K562 (cell line): Measurements from ENCODE around the gene ZNF516. TPM values are rescaled to one million over a fixed set of nuclear protein-coding genes. Genes with fewer than 3 reads are reported as not detected.

ENCODE experiments used
- ATAC-seq: fragments of 200-7000 bp; cut with Tn5 transposase; 3 replicates; pipeline ENCODE4 v1.9.1; 2020; ENCODE audit warnings: moderate library complexity
- BruUV-seq: library from RNA; stranded (reverse); fragments of 400-500 nt; replicated peaks from 2 replicates; lab custom pipeline; 2021; lab: Mats Ljungman, UMichigan
- CTCF ChIA-PET: fragments of 300-600 bp; formaldehyde crosslinking; extraction: SDS; loops from one replicate; lab custom pipeline; 2021; ENCODE audit warnings: low intra/inter-chr PET ratio; lab: Yijun Ruan, JAX
- POLR2A ChIA-PET: fragments of 300-600, 350-650 bp; sonication (Branson Sonifier 250); formaldehyde crosslinking; extraction: SDS; loops from one replicate; lab custom pipeline; 2021; ENCODE audit warnings: antibody characterized with exemption, inconsistent platforms; lab: Yijun Ruan, JAX
- DNase-seq, 4 experiments: peaks; one replicate each; pipeline versions ENCODE4 v3.0.0 to v3.0.0-alpha.2; 2011 to 2018; ENCODE audit warnings: low spot score in 3 of 4, mixed read lengths in 3 of 4; ENCODE audit errors: extremely low read depth in 1 of 4
- FAIRE-seq: peaks from 2 replicates; lab custom pipeline; 2011; peaks lifted over from hg19 to GRCh38; lab: Jason Lieb, UNC
- H2AFZ ChIP-seq: 2 replicates; pipeline ENCODE4 v1.6.0; 2011; ENCODE audit warnings: low read depth, low read length, control low read depth, inconsistent platforms
- H3K27ac ChIP-seq: fragments of 200-600 bp; 3 replicates; pipeline ENCODE4 v1.8.0; 2011; ENCODE audit warnings: low read depth, mild to moderate bottlenecking, control low read depth, inconsistent platforms, low read length, moderate library complexity, mixed read lengths; ENCODE audit errors: extremely low read depth
- H3K27me3 ChIP-seq, 2 experiments: fragments of 300-600 bp in 1 of 2; 2 replicates in 1 of 2; 3 replicates in 1 of 2; pipeline versions ENCODE4 v1.6.0 to v1.8.0; 2011; ENCODE audit warnings: inconsistent platforms in 2 of 2, low read length in 2 of 2, mild to moderate bottlenecking in 1 of 2, mixed read lengths in 1 of 2, moderate library complexity in 1 of 2; ENCODE audit not compliant: control insufficient read depth in 2 of 2, insufficient read depth in 2 of 2
- H3K36me3 ChIP-seq: fragments of 300-600 bp; 3 replicates; pipeline ENCODE4 v1.8.0; 2011; ENCODE audit warnings: mild to moderate bottlenecking, low read length, inconsistent platforms; ENCODE audit not compliant: control insufficient read depth, insufficient read depth
- H3K4me1 ChIP-seq, 2 experiments: fragments of 200-600 bp in 1 of 2; replicated peaks in 1 of 2; 2 replicates in 1 of 2; 3 replicates in 1 of 2; pipeline versions ENCODE4 v1.5.1 to v1.8.0; 2011; ENCODE audit warnings: inconsistent platforms in 2 of 2, low read length in 2 of 2, mild to moderate bottlenecking in 1 of 2, mixed read lengths in 1 of 2, moderate library complexity in 1 of 2; ENCODE audit not compliant: control insufficient read depth in 2 of 2, insufficient read depth in 2 of 2
- H3K4me2 ChIP-seq: 2 replicates; pipeline ENCODE4 v1.6.1; 2011; ENCODE audit warnings: low read length, control low read depth, inconsistent platforms, mixed read lengths; ENCODE audit not compliant: insufficient read depth
- H3K4me3 ChIP-seq: fragments of 200-600 bp; sonication (generic), shearing (Covaris generic); 2 replicates; pipeline ENCODE4 v1.5.1; 2016; ENCODE audit warnings: control low read depth, inconsistent platforms
- H3K79me2 ChIP-seq: fragments of 200-600 bp; 3 replicates; pipeline ENCODE4 v1.8.0; 2011; ENCODE audit warnings: low read length, inconsistent platforms; ENCODE audit not compliant: control insufficient read depth, insufficient read depth
- H3K9ac ChIP-seq, 2 experiments: 2 replicates each; pipeline versions ENCODE4 v1.6.0 to v1.6.1; 2011; ENCODE audit warnings: low read depth in 2 of 2, low read length in 2 of 2, control low read depth in 1 of 2, inconsistent platforms in 1 of 2, mild to moderate bottlenecking in 1 of 2, mixed read lengths in 1 of 2; ENCODE audit not compliant: insufficient read depth in 1 of 2
- H3K9me1 ChIP-seq: one replicate; pipeline ENCODE4 v1.6.0; 2011; ENCODE audit warnings: inconsistent platforms, mild to moderate bottlenecking, low read length, moderate library complexity; ENCODE audit not compliant: control insufficient read depth, insufficient read depth
- H3K9me3 ChIP-seq: replicated peaks from 2 replicates; pipeline ENCODE4 v1.5.1; 2011; ENCODE audit warnings: low read depth, low read length, inconsistent platforms; ENCODE audit not compliant: control insufficient read depth, insufficient read depth
- H4K20me1 ChIP-seq: replicated peaks from 2 replicates; pipeline ENCODE4 v1.6.1; 2011; ENCODE audit warnings: low read length, inconsistent platforms, mixed read lengths; ENCODE audit not compliant: control insufficient read depth, insufficient read depth
- CBX5 ChIP-seq: IDR thresholded peaks from 2 replicates; pipeline ENCODE4 v1.6.1; 2014; ENCODE audit warnings: low read depth, borderline replicate concordance
- DNMT1 ChIP-seq: fragments of 450-650 bp; IDR thresholded peaks from 2 replicates; pipeline ENCODE4 v1.6.1; 2016; ENCODE audit warnings: antibody characterized with exemption, mild to moderate bottlenecking
- E2F3 ChIP-seq: fragments of 250-450 bp; sonication (Bioruptor Pico); IDR thresholded peaks from 2 replicates; pipeline ENCODE4 v1.4.0; 2020; ENCODE audit warnings: mild to moderate bottlenecking
- FIP1L1 ChIP-seq: fragments of 200-400 bp; formaldehyde crosslinking; IDR thresholded peaks from 2 replicates; pipeline ENCODE4 v1.6.1; 2018; ENCODE audit warnings: mild to moderate bottlenecking, low read depth, low read length; ENCODE audit not compliant: poor library complexity, severe bottlenecking
- KLF1 ChIP-seq: fragments of 450-650 bp; IDR thresholded peaks from 2 replicates; pipeline ENCODE4 v1.6.1; 2016; ENCODE audit warnings: missing genetic modification characterization, missing compliant biosample characterization
- PHTF2 ChIP-seq: fragments of 250-450 bp; sonication (Bioruptor Pico); IDR thresholded peaks from 2 replicates; pipeline ENCODE4 v1.5.0; 2021; ENCODE audit warnings: mild to moderate bottlenecking
- RBM39 ChIP-seq: fragments of 200-400 bp; formaldehyde crosslinking; optimal IDR thresholded peaks from 2 replicates; pipeline ENCODE3; 2018; ENCODE audit warnings: low read depth, low read length
- SMARCE1 ChIP-seq: fragments of 450-650 bp; IDR thresholded peaks from 2 replicates; pipeline ENCODE4 v1.7.1; 2016; ENCODE audit warnings: mild to moderate bottlenecking
- SOX6 ChIP-seq: fragments of 450-650 bp; IDR thresholded peaks from 2 replicates; pipeline ENCODE4 v1.6.1; 2014; ENCODE audit warnings: mild to moderate bottlenecking
- ZBTB17 ChIP-seq: fragments of 450-650 bp; formaldehyde crosslinking; IDR thresholded peaks from 2 replicates; pipeline ENCODE4 v1.4.0; 2020; ENCODE audit warnings: mild to moderate bottlenecking
- ZBTB33 ChIP-seq: sonication (generic); formaldehyde crosslinking; IDR thresholded peaks from 2 replicates; pipeline ENCODE4 v1.8.1; 2023; ENCODE audit warnings: mild to moderate bottlenecking, missing genetic modification reagents
- ZNF263 ChIP-seq: sonication (generic); formaldehyde crosslinking; IDR thresholded peaks from 2 replicates; pipeline ENCODE4 v1.8.0; 2022; ENCODE audit warnings: mild to moderate bottlenecking, missing genetic modification reagents, borderline replicate concordance
- ZNF431 ChIP-seq: sonication (generic); formaldehyde crosslinking; IDR thresholded peaks from 2 replicates; pipeline ENCODE4 v1.8.0; 2022; ENCODE audit warnings: mild to moderate bottlenecking, missing genetic modification reagents
- ZNF696 ChIP-seq: fragments of 250-450 bp; sonication (Bioruptor Pico); conservative IDR thresholded peaks from 2 replicates; pipeline ENCODE4 v1.4.0; 2020; ENCODE audit warnings: mild to moderate bottlenecking, moderate library complexity
- WGBS: fragments of 100-300 bp; shearing (Covaris generic); methylation state at CpG from one replicate; pipeline ENCODE4 v1.1.6; 2016; ENCODE audit warnings: low coverage, mixed read lengths; ENCODE audit not compliant: insufficient coverage; ENCODE audit errors: missing lambda C conversion rate; 5-methylcytosine and 5-hydroxymethylcytosine counted together
- in situ Hi-C: fragments of 300-500 bp; cut with MboI; formaldehyde crosslinking; loops from 4 replicates; pipeline ENCODE4 v1.15.0; 2018; ENCODE audit warnings: inconsistent platforms, mixed read lengths
- intact Hi-C: fragments of 100-400 bp; cut with micrococcal nuclease; formaldehyde crosslinking; loops from 2 replicates; pipeline ENCODE4 v1.14.2; 2022
- polyA plus RNA-seq, 8 experiments: library from polyadenylated mRNA; depleted of rRNA in 4 of 8; stranded (reverse) in 5 of 8; unstranded in 3 of 8; fragments of >200 nt; fragmentation: Nextera tagmentation in 2 of 8; fragmentation: Illumina TruSeq in 1 of 8; extraction: Ambion mirVana in 2 of 8; extraction: Trizol in 1 of 8; gene quantifications; 2 replicates each; pipeline versions ENCODE4 v1.2.1 to v1.2.3, GENCODE V29; 2011 to 2014; ENCODE audit warnings: inconsistent platforms in 1 of 8, missing spikeins in 1 of 8
- total RNA-seq, 7 experiments: library from RNA; depleted of rRNA in 6 of 7; stranded (reverse); fragments of >200 nt in 6 of 7; fragmentation: Illumina TruSeq in 2 of 7; extraction: Trizol in 2 of 7; gene quantifications; 2 replicates each; pipeline versions ENCODE4 v1.2.1 to v1.2.3, GENCODE V29; 2011 to 2021; ENCODE audit warnings: low replicate concordance in 1 of 7
- TF ChIP-seq, protein P1 (sequence below): fragments of 450-650 bp; formaldehyde crosslinking; IDR thresholded peaks from 2 replicates; pipeline ENCODE4 v1.4.0; 2020; ENCODE audit warnings: mild to moderate bottlenecking, moderate library complexity

Gene ZNF516
- total and polyA plus RNA-seq, 9 of the 15 experiments (the other 6 are each of a cell fraction or from before 2014, with no cell fraction given) = 0.04 to 0.20 (median 0.08) TPM; not detected in 3

DNA sequence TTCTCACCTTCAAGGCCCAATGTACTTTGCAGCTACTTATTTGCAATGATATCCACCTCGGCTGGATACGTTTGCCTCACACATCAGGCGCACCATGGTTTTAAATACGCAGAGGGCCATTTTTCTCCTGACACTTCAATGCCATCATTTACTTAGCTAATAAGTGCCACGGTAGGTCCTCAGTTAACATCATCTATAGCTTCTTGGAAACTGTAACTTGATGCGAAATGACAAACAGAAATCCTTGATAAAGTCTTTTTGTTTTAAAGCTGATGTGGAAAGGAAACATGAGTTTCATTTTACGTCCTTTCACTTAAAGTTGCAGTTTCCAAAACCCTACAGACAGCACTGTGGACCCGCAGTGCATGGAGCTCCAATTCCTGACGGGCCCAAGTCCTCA is 37.1 kb downstream of the ZNF516 start:
- Histone ChIP-seq H3K27me3 (peaks cover 4 to 44% of the 10 kb centered on the region in 2 experiments; a peak in 4 of 5 replicates), H3K36me3 (no peaks in the 10 kb centered on the region), H3K4me1 (no peaks in the 10 kb centered on the region; a peak in 1 of 5 replicates), H3K27ac (no peak overlapping the region), H2AFZ (no peak overlapping the region), H4K20me1 (no peaks in the 10 kb centered on the region), H3K9me1 (no peaks in the 10 kb centered on the region), H3K9me3 (no peaks in the 10 kb centered on the region), H3K79me2 (no peaks in the 10 kb centered on the region), H3K9ac (no peak overlapping the region), H3K4me3 (no peak overlapping the region), H3K4me2 (no peak overlapping the region)
- 6% methylated on average over 9 of the region's 9 CpGs for WGBS
- intact Hi-C loops = no loop called here
- BruUV-seq = no TSS peak
- in situ Hi-C loops = no loop called here
- DNase-seq (no peak), ATAC-seq (no peak), FAIRE-seq (no peak)
- ChIA-PET POLR2A (no interaction called here), CTCF (no interaction called here)
- TF ChIP-seq PHTF2 (CRISPR knock-in tag) (no peak), SOX6 (no peak), ZBTB17 (no peak), RBM39 (no peak), ZNF431 (CRISPR knock-in tag) (no peak), SMARCE1 (no peak), DNMT1 (no peak), KLF1 (tag) (no peak), CBX5 (no peak), ZNF696 (no peak), ZNF263 (CRISPR knock-in tag) (no peak), ZBTB33 (CRISPR knock-in tag) (no peak), FIP1L1 (no peak), E2F3 (CRISPR knock-in tag) (no peak)
- TF ChIP-seq, protein P1, sequence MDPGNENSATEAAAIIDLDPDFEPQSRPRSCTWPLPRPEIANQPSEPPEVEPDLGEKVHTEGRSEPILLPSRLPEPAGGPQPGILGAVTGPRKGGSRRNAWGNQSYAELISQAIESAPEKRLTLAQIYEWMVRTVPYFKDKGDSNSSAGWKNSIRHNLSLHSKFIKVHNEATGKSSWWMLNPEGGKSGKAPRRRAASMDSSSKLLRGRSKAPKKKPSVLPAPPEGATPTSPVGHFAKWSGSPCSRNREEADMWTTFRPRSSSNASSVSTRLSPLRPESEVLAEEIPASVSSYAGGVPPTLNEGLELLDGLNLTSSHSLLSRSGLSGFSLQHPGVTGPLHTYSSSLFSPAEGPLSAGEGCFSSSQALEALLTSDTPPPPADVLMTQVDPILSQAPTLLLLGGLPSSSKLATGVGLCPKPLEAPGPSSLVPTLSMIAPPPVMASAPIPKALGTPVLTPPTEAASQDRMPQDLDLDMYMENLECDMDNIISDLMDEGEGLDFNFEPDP (CRISPR knock-in tag) = no peak
